Keratinocyte (primary cell): ENCODE data around the gene FAM83G. TPM values are rescaled to one million over a fixed set of nuclear protein-coding genes. Genes with fewer than 3 reads are reported as not detected.

ENCODE experiments used
- DNase-seq: peaks from one replicate; pipeline ENCODE4 v3.0.0-alpha.2; 2011; ENCODE audit warnings: low read depth, missing footprints, low spot score
- FAIRE-seq: peaks from 2 replicates; lab custom pipeline; 2011; peaks lifted over from hg19 to GRCh38; lab: Jason Lieb, UNC
- H2AFZ ChIP-seq: 2 replicates; pipeline ENCODE4 v1.6.0; 2012; ENCODE audit warnings: low read length, control low read depth, inconsistent platforms; ENCODE audit not compliant: control insufficient read depth
- H3K27ac ChIP-seq: 2 replicates; pipeline ENCODE4 v1.5.1; 2011; ENCODE audit warnings: low read length; ENCODE audit not compliant: control insufficient read depth, insufficient read depth
- H3K27me3 ChIP-seq: 3 replicates; pipeline ENCODE4 v1.6.0; 2011; ENCODE audit warnings: low read length; ENCODE audit not compliant: control insufficient read depth, insufficient read depth; ENCODE audit errors: extremely low read depth
- H3K36me3 ChIP-seq, 2 experiments: 2 replicates in 1 of 2; 3 replicates in 1 of 2; pipeline ENCODE4 v1.5.1; 2011; ENCODE audit warnings: low read length in 2 of 2, mild to moderate bottlenecking in 1 of 2; ENCODE audit not compliant: control insufficient read depth in 2 of 2, insufficient read depth in 2 of 2; ENCODE audit errors: extremely low read depth in 1 of 2
- H3K4me1 ChIP-seq: 3 replicates; pipeline ENCODE4 v1.5.1; 2011; ENCODE audit warnings: low read length; ENCODE audit not compliant: control insufficient read depth, insufficient read depth; ENCODE audit errors: extremely low read depth
- H3K4me2 ChIP-seq: 3 replicates; pipeline ENCODE4 v1.6.0; 2011; ENCODE audit warnings: low read depth, low read length; ENCODE audit not compliant: control insufficient read depth, insufficient read depth; ENCODE audit errors: extremely low read depth
- H3K4me3 ChIP-seq, 3 experiments: fragments of 200-600 bp in 1 of 3; sonication (generic) in 1 of 3; 2 replicates in 2 of 3; 3 replicates in 1 of 3; pipeline ENCODE4 v1.5.1; 2011 to 2016; ENCODE audit warnings: low read length in 3 of 3, mild to moderate bottlenecking in 3 of 3, control low read depth in 2 of 3, inconsistent platforms in 1 of 3, low read depth in 1 of 3, mixed read lengths in 1 of 3, mixed run types in 1 of 3, moderate library complexity in 1 of 3; ENCODE audit not compliant: control insufficient read depth in 2 of 3, insufficient read depth in 2 of 3; ENCODE audit errors: extremely low read depth in 1 of 3
- H3K79me2 ChIP-seq: 2 replicates; pipeline ENCODE4 v1.6.0; 2012; ENCODE audit warnings: low read length; ENCODE audit not compliant: control insufficient read depth, insufficient read depth
- H3K9ac ChIP-seq: 3 replicates; pipeline ENCODE4 v1.6.0; 2011; ENCODE audit warnings: low read length; ENCODE audit not compliant: control insufficient read depth, insufficient read depth; ENCODE audit errors: extremely low read depth
- H3K9me1 ChIP-seq: 3 replicates; pipeline ENCODE4 v1.6.0; 2011; ENCODE audit warnings: low read length; ENCODE audit not compliant: control insufficient read depth, insufficient read depth; ENCODE audit errors: extremely low read depth
- H3K9me3 ChIP-seq: 2 replicates; pipeline ENCODE4 v1.5.1; 2012; ENCODE audit warnings: low read depth, low read length; ENCODE audit not compliant: control insufficient read depth
- H4K20me1 ChIP-seq: 3 replicates; pipeline ENCODE4 v1.6.0; 2011; ENCODE audit warnings: low read length; ENCODE audit not compliant: control insufficient read depth, insufficient read depth; ENCODE audit errors: extremely low read depth
- EZH2 ChIP-seq: IDR thresholded peaks from one replicate; pipeline ENCODE4 v1.6.1; 2012; ENCODE audit warnings: inconsistent platforms, mild to moderate bottlenecking, low read length, moderate library complexity
- dilution Hi-C: fragments of 300-500 bp; cut with MboI; formaldehyde crosslinking; loops from one replicate; pipeline ENCODE4 v1.7.0; 2020; ENCODE audit warnings: low sequenced_read_pairs; ENCODE audit not compliant: extremely low pct_ligation_motif_present
- polyA plus RNA-seq, 5 experiments: library from polyadenylated mRNA; depleted of rRNA in 3 of 5; stranded (reverse) in 3 of 5; stranded (forward) in 1 of 5; unstranded in 1 of 5; fragments of >200 nt; gene quantifications; 1 replicate in 1 of 5; 2 replicates in 3 of 5; 3 replicates in 1 of 5; pipeline versions ENCODE4 v1.2.1 to v1.2.3, GENCODE V29; 2011 to 2012; ENCODE audit warnings: missing spikeins in 2 of 5, low read depth in 1 of 5, low replicate concordance in 1 of 5
- TF ChIP-seq, protein P1 (sequence below), 3 experiments: IDR thresholded peaks in 1 of 3; conservative IDR thresholded peaks in 1 of 3; optimal IDR thresholded peaks in 1 of 3; 2 replicates in 2 of 3; 3 replicates in 1 of 3; pipeline versions ENCODE3 to v1.5.1; 2011; ENCODE audit warnings: low read length in 3 of 3, mild to moderate bottlenecking in 3 of 3, moderate library complexity in 2 of 3, control low read depth in 1 of 3, inconsistent platforms in 1 of 3; ENCODE audit not compliant: insufficient read depth in 2 of 3; ENCODE audit errors: extremely low read depth in 1 of 3

FAM83G gene
- polyA plus RNA-seq, 1 donor (not counting 4 experiments of a cell fraction or from before 2014, with no cell fraction given) = 23.2 TPM

GRCh38 chr17:19024101-19025078 is 19.8 kb upstream of the FAM83G start:
- no peak overlapping the region for H3K9ac ChIP-seq
- H4K20me1 ChIP-seq = no peaks in the 10 kb centered on the region
- no peak overlapping the region for H3K4me3 ChIP-seq
- H3K4me2 ChIP-seq = peak overlapping the region; percentile 6
- H3K9me1 ChIP-seq = no peaks in the 10 kb centered on the region
- TF ChIP-seq, protein P1, sequence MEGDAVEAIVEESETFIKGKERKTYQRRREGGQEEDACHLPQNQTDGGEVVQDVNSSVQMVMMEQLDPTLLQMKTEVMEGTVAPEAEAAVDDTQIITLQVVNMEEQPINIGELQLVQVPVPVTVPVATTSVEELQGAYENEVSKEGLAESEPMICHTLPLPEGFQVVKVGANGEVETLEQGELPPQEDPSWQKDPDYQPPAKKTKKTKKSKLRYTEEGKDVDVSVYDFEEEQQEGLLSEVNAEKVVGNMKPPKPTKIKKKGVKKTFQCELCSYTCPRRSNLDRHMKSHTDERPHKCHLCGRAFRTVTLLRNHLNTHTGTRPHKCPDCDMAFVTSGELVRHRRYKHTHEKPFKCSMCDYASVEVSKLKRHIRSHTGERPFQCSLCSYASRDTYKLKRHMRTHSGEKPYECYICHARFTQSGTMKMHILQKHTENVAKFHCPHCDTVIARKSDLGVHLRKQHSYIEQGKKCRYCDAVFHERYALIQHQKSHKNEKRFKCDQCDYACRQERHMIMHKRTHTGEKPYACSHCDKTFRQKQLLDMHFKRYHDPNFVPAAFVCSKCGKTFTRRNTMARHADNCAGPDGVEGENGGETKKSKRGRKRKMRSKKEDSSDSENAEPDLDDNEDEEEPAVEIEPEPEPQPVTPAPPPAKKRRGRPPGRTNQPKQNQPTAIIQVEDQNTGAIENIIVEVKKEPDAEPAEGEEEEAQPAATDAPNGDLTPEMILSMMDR (optimal IDR thresholded peaks at IDR 0.05 in 1 of 3, IDR thresholded peaks at IDR 0.05 in 1 of 3, conservative IDR thresholded peaks at IDR 0.05 in 1 of 3; ENCODE audit: extremely low read depth in 1 of 3, insufficient read depth in 2 of 3, low read length in 3 of 3) = no peak
- TF ChIP-seq EZH2 = no peak
- no peak overlapping the region for H3K27ac ChIP-seq
- no peaks in the 10 kb centered on the region for H3K36me3 ChIP-seq
- no peaks in the 10 kb centered on the region for H3K9me3 ChIP-seq
- H3K79me2 ChIP-seq = no peaks in the 10 kb centered on the region
- peaks cover 5% of the 10 kb centered on the region for H3K4me1 ChIP-seq
- FAIRE-seq (peak; percentile 92), DNase-seq (peak; percentile 85)
- no peak overlapping the region for H2AFZ ChIP-seq
- no peaks in the 10 kb centered on the region for H3K27me3 ChIP-seq
- dilution Hi-C loops = no loop called here

DNA sequence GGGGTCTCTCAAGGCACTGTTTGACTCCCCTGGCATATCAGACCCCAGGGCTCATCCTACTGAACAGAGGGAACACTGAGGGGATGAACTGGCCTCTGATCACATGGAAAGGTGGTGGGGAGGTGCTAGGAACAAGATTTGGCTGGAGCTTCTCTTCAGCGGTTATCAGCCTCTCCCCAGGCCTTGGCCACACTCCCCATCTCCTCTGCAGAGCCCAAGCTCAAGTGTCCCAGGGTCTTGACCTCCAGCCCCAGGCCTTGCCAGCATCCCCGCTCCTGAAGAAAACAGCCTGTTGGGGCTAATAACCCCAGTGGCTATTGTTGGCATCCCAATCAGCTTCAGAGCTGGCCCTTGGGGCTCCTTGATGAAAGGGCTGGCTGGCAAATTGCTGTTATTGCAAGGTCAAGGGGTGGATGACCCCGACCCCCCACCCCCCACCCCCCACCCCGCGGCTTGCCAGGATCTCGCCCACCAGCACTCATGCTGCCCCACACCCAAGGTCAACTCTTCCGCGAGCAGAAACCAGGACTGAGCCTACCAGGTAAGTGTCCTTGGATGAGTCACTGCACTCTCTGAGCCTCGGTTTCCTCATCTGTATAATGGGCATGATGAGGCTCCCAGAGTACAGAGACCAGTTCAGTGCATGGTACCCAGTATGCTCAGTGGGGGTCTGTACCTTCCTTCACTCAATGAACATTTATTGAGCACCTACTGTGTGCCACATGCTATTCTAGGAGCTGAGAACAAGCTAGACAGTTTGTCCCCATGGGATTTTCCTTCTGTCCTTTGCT is 18.8 kb upstream of the FAM83G start:
- Histone ChIP-seq H3K4me2 (no peak overlapping the region), H3K9ac (no peak overlapping the region), H3K9me3 (no peaks in the 10 kb centered on the region), H3K4me1 (peaks cover 5% of the 10 kb centered on the region), H3K4me3 (no peak overlapping the region), H3K27me3 (no peaks in the 10 kb centered on the region), H2AFZ (no peak overlapping the region), H3K36me3 (no peaks in the 10 kb centered on the region), H3K79me2 (no peaks in the 10 kb centered on the region), H4K20me1 (no peaks in the 10 kb centered on the region), H3K9me1 (no peaks in the 10 kb centered on the region), H3K27ac (no peak overlapping the region)
- dilution Hi-C loops = no loop called here
- TF ChIP-seq, protein P1 (optimal IDR thresholded peaks at IDR 0.05 in 1 of 3, IDR thresholded peaks at IDR 0.05 in 1 of 3, conservative IDR thresholded peaks at IDR 0.05 in 1 of 3; ENCODE audit: extremely low read depth in 1 of 3, insufficient read depth in 2 of 3, low read length in 3 of 3) = no peak
- no peak for TF ChIP-seq EZH2
- DNase-seq = no peak
- FAIRE-seq = no peak
